Stimulated activated naive CD8-positive, alpha-beta T cell treated with anti-CD3 and anti-CD28 coated beads, Interleukin-15, amount 100 ng/mL, for 72 hours (primary cell): ENCODE measurements around the gene INIP.
A peak's percentile ranks its signal among the peaks of the same experiment; 100 is the strongest.

Experiments used
- ATAC-seq: fragments of 150-1000 bp; cut with Tn5 transposase; 2 replicates; pipeline ENCODE4 v1.10.0; 2021; ENCODE audit warnings: mild to moderate bottlenecking, moderate library complexity
- DNase-seq, 2 donors: peaks; one replicate each; pipeline ENCODE4 v3.0.0; 2021 to 2022
- H3K27ac Mint-ChIP-seq, 2 donors: one replicate each; pipeline ENCODE4 v1.8.0; 2022; ENCODE audit warnings: mild to moderate bottlenecking in 2 of 2, mixed read lengths in 2 of 2, moderate library complexity in 2 of 2
- H3K27me3 Mint-ChIP-seq: one replicate; pipeline ENCODE4 v1.8.0; 2022; ENCODE audit warnings: mixed read lengths
- H3K4me1 Mint-ChIP-seq: one replicate; pipeline ENCODE4 v1.8.0; 2022; ENCODE audit warnings: mild to moderate bottlenecking, mixed read lengths
- H3K4me3 Mint-ChIP-seq, 2 donors: one replicate each; pipeline ENCODE4 v1.8.0; 2022; ENCODE audit warnings: mild to moderate bottlenecking in 2 of 2, mixed read lengths in 2 of 2, moderate library complexity in 1 of 2
- H3K9me3 Mint-ChIP-seq, 2 donors: one replicate each; pipeline ENCODE4 v1.8.0; 2022; ENCODE audit warnings: mixed read lengths in 2 of 2

INIP gene

DNA sequence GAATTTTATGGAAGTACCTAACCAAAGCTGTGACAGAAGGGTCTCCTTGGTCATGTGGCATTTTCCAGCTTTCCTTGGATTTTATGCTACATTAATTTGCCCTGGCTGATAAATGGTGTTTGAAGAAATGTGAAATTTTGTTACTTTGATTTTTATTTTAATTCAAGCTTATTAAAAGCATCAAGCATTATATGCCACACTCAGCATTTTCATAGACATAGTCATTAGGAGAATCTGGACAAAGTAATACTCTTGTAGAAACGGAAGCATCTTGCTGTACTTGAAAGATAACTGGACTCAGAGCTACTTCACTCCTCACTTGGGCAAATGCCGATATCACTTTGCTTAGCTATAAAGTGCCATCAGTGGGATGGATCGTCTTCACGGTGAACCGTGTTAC, 54.2 kb downstream of the INIP start:
- ATAC-seq, result no peak
- no peak for DNase-seq
- Mint-ChIP-seq H3K27ac (no peak overlapping the region), H3K9me3 (no peaks in the 10 kb centered on the region), H3K4me3 (no peak overlapping the region), H3K4me1 (no peaks in the 10 kb centered on the region), H3K27me3 (no peaks in the 10 kb centered on the region)

DNA sequence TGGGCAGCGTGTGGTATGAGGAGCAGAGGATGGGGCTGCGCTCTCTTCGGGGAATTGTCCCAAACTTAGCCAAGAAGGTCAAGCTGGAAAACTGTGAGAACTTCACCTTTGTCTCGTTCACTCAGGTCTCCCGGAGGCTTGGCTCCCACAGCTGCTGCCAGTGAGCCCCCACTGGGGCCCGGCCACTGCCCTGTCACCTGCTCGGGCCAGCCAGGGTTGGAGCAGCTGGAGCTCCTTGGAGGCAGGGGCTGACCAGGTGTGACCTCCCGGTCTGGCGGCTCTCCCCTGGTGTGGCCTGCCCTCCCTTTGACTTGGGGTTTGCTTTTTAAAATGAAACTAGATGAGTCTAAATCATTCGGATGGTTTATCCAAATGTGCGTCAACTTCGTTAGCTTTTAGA, 58.0 kb downstream of the INIP start:
- Mint-ChIP-seq H3K4me3 (no peak overlapping the region), H3K27me3 (no peaks in the 10 kb centered on the region), H3K4me1 (no peaks in the 10 kb centered on the region), H3K27ac (no peak overlapping the region), H3K9me3 (no peaks in the 10 kb centered on the region)
- DNase-seq, result no peak
- no peak for ATAC-seq

DNA sequence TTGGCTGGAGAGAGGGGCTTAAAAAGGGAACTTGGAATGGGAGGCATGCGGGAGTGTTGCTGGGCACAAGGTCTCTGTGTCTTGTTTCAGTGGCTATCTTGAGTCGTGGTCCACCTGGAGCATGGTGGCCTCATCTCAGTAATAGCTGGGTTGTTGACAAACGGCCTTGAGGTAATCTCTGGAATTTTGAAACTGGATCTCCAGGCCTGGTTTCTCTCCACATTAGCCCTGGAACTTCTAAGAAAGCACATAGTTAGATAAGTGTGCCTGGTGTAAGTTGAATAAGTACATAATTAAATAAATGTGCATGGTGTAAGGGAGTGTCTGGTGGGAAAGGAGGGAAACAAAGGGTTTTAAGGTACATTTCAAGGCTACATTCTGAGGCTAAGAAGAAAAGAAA, 62.2 kb downstream of the INIP start:
- ATAC-seq (no peak), DNase-seq (no peak)
- Mint-ChIP-seq H3K4me1 (no peaks in the 10 kb centered on the region), H3K27me3 (no peaks in the 10 kb centered on the region), H3K4me3 (no peak overlapping the region), H3K9me3 (no peaks in the 10 kb centered on the region), H3K27ac (no peak overlapping the region)

DNA sequence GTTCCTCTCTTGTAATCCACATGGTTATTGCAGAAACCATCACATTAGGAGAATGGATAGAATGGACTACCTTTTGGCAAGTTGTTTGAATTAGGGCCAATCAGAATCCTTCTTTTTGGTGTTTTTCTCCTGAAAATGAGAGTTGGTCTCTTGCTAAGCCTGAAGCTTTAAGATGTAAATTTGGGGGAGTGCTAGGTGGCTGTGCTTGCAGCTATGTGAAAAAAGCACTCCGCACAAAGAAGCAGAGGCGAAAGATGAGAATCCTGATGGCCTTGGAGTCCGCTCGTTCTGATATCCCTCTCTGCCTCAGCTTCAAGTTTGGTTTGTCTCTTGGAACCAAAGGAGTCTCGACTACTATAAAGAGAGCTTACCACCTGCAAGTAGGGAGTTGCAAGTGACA, 63.6 kb downstream of the INIP start:
- H3K27me3 Mint-ChIP-seq, result no peaks in the 10 kb centered on the region
- H3K4me3 Mint-ChIP-seq, result no peak overlapping the region
- peaks cover 0 to 4% of the 10 kb centered on the region in 2 donors for H3K9me3 Mint-ChIP-seq
- H3K27ac Mint-ChIP-seq, result peak overlapping the region in 1 of 2 donors; percentile 34
- ATAC-seq, result no peak
- DNase-seq, result no peak
- no peaks in the 10 kb centered on the region for H3K4me1 Mint-ChIP-seq

DNA sequence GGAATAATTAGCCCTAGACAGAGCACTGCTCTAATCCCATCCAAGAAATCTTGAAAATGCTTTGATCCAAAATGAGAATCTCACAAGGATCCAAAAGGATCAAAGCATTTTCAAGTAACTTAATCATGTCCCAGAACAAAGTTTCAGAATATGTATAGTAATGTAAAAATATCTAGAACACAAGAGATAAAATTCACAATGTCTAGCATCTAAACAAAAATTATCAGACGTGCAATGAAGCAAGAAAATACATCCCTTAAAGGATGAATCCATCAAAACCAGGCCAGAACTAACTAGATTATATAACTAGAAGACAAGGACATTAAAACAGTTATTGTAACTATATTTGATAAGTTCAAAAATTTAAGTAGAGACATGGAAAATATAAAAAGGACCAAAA, 69.3 kb downstream of the INIP start:
- H3K4me1 Mint-ChIP-seq, result no peaks in the 10 kb centered on the region
- DNase-seq (no peak), ATAC-seq (no peak)
- H3K27ac Mint-ChIP-seq, result no peak overlapping the region
- peaks cover 18 to 40% of the 10 kb centered on the region in 2 donors for H3K9me3 Mint-ChIP-seq
- H3K27me3 Mint-ChIP-seq, result no peaks in the 10 kb centered on the region
- no peak overlapping the region for H3K4me3 Mint-ChIP-seq

DNA sequence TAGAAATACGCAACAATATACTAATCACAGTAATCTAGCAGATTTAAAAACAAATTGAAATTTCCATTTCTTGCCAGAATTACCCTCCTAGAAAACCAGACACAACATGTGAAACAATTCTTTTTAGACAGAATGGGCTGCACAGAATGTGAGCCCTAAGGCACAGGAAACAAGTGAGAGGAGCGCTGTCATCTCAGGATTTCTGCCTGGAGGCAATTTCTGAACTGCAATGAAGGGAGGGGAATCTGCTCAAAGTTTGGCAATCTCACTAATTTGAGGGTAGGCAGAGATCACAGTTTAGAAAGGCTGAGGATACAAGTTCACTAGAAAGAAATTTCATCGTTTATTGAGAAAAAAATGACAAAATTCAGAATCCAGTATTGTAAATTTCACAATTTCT, 70.3 kb downstream of the INIP start:
- Mint-ChIP-seq H3K9me3 (peaks cover 21 to 44% of the 10 kb centered on the region in 2 donors), H3K27me3 (no peaks in the 10 kb centered on the region), H3K4me3 (no peak overlapping the region), H3K27ac (no peak overlapping the region), H3K4me1 (no peaks in the 10 kb centered on the region)
- DNase-seq (no peak), ATAC-seq (no peak)

DNA sequence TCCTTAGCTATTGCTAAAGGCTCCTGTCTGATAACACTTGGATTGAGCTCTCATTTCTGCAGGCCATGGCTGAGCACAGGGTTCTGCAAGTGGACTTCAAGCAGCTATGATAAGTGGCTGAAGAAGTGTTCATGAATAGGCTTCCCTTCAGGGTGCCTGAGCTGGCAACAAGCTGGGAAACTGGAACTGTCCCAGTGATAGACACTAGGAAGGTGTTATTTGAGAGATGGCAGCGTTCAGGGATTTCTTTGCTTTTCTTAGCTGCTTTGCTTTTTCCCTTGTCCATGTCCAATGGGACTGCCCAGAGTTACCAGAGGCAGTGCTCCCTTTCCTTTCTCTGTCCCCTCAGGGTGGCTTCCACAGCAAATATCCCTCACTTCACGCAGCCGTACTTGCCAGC, 75.8 kb downstream of the INIP start:
- Mint-ChIP-seq H3K4me1 (no peaks in the 10 kb centered on the region), H3K27ac (no peak overlapping the region), H3K9me3 (peaks cover 23 to 30% of the 10 kb centered on the region in 2 donors), H3K4me3 (no peak overlapping the region), H3K27me3 (no peaks in the 10 kb centered on the region)
- no peak for DNase-seq
- no peak for ATAC-seq

DNA sequence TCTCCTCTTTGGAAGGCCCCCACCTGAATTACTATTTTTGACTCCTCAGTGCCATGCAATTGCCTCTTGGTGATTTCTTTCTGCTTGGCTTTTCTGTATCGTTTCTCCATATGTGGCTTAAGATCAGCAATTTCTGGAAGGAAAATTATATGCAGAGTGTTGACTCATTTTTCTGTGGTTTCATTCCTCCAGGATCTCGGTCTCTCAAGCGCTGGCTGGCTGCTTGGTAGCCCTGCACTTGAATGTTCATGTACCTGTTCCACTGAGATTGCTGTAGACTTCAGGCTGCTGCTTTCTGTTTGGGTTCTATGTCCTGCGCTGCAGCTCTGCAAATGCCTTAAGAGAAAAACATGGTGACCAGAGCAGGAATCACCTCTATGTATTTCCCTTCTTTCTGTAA, 77.6 kb downstream of the INIP start:
- no peak for DNase-seq
- Mint-ChIP-seq H3K4me3 (no peak overlapping the region), H3K4me1 (no peaks in the 10 kb centered on the region), H3K27me3 (no peaks in the 10 kb centered on the region), H3K27ac (no peak overlapping the region), H3K9me3 (peaks cover 12 to 19% of the 10 kb centered on the region in 2 donors)
- ATAC-seq, result no peak
